Esophagus muscularis mucosa (tissue), 4 donors: ENCODE results near the gene RHBDD1. TPM values are rescaled to one million over a fixed set of nuclear protein-coding genes. Genes with fewer than 3 reads are reported as not detected.
A peak's percentile ranks its signal among the peaks of the same experiment; 100 is the strongest.

Experiments
- DNase-seq: peaks from one replicate; pipeline ENCODE4 v3.0.0-alpha.2; 2017; ENCODE audit errors: extremely low spot score
- H3K27ac ChIP-seq, 4 donors: fragments of 200-600 bp; sonication (generic); replicated peaks in 1 of 4; 1 replicate in 3 of 4; 2 replicates in 1 of 4; pipeline ENCODE4 v1.5.1; 2016 to 2019; ENCODE audit warnings: mild to moderate bottlenecking in 1 of 4
- H3K27me3 ChIP-seq, 4 donors: fragments of 200-600 bp; sonication (generic); one replicate each; pipeline versions ENCODE4 v1.5.1 to v1.6.0; 2016 to 2019
- H3K36me3 ChIP-seq, 4 donors: fragments of 200-600 bp; sonication (generic); one replicate each; pipeline ENCODE4 v1.5.1; 2016 to 2019
- H3K4me1 ChIP-seq, 4 donors: fragments of 200-600 bp; sonication (generic); one replicate each; pipeline ENCODE4 v1.5.1; 2016 to 2019
- H3K4me3 ChIP-seq, 4 donors: fragments of 200-600 bp; sonication (generic); 1 replicate in 2 of 4; 2 replicates in 2 of 4; pipeline ENCODE4 v1.5.1; 2016 to 2019; ENCODE audit warnings: mild to moderate bottlenecking in 4 of 4, moderate library complexity in 1 of 4
- H3K9me3 ChIP-seq, 4 donors: fragments of 200-600 bp; sonication (generic); 1 replicate in 3 of 4; 2 replicates in 1 of 4; pipeline ENCODE4 v1.5.1; 2016 to 2019
- CTCF ChIP-seq, 3 experiments: fragments of 200-600 bp in 2 of 3; fragments of 450-650 bp in 1 of 3; sonication (generic) in 2 of 3; IDR thresholded peaks; one replicate each; pipeline ENCODE4 v1.5.1; 2017 to 2019; ENCODE audit warnings: antibody characterized with exemption in 3 of 3, mild to moderate bottlenecking in 2 of 3, moderate library complexity in 1 of 3
- EP300 ChIP-seq: sonication (generic); formaldehyde crosslinking; IDR thresholded peaks from one replicate; pipeline ENCODE4 v1.6.1; 2017; ENCODE audit warnings: antibody characterized with exemption
- POLR2A ChIP-seq: fragments of 450-650 bp; IDR thresholded peaks from one replicate; pipeline ENCODE4 v1.6.1; 2017; ENCODE audit warnings: antibody characterized with exemption, moderate library complexity, mild to moderate bottlenecking, low read depth
- POLR2AphosphoS5 ChIP-seq, 2 donors: sonication (generic); formaldehyde crosslinking; IDR thresholded peaks; one replicate each; pipeline ENCODE4 v1.6.1; 2017; ENCODE audit warnings: antibody characterized with exemption in 2 of 2
- WGBS: methylation state at CpG from one replicate; pipeline ENCODE4 v1.1.5; 2018; 5-methylcytosine and 5-hydroxymethylcytosine counted together
- intact Hi-C: fragments of 100-400 bp; cut with DNase I; formaldehyde crosslinking; loops from one replicate; pipeline ENCODE4 v1.15.1; 2023
- total RNA-seq, 4 donors: library from RNA; depleted of rRNA; stranded (reverse); fragments of >200 nt; gene quantifications; one replicate each; pipeline versions ENCODE4 v1.1.0 to v1.2.1, GENCODE V29; 2016

The RHBDD1 gene
- total RNA-seq, 4 donors from 2014 or later: 18.3 to 24.9 (median 22.2) TPM

- Histone ChIP-seq H3K9me3 (no peaks in the 10 kb centered on the region), H3K27ac (peak overlapping the region in 1 of 4 donors; percentile 0), H3K4me3 (no peak overlapping the region), H3K4me1 (peaks cover 6 to 15% (median 13%) of the 10 kb centered on the region in 4 donors), H3K27me3 (no peaks in the 10 kb centered on the region), H3K36me3 (no peaks in the 10 kb centered on the region)
- intact Hi-C loops: loop anchor here (2.0 to 10.0 kb wide), 4 partner anchors 149 to 1317 kb away; partner anchors contain the start of gene RHBDD1
- no peak for DNase-seq
- 85% methylated on average over 12 of the region's 12 CpGs for WGBS
- TF ChIP-seq POLR2AphosphoS5 (IDR thresholded peaks at IDR 0.05): no peak
- TF ChIP-seq CTCF (IDR thresholded peaks at IDR 0.05): no peak
- no peak for TF ChIP-seq POLR2A
- TF ChIP-seq EP300: no peak
These were observed 148.3 kb downstream of the RHBDD1 start for GRCh38 chr2:226983895-226984749.

GRCh38 chr2:226984750-226985582 is 149.1 kb downstream of the RHBDD1 start:
- peak overlapping the region in 2 of 4 donors; percentile 0 to 27 for H3K27ac ChIP-seq
- intact Hi-C loops: loop anchor here (2.0 to 10.0 kb wide), 4 partner anchors 150 to 1318 kb away; partner anchors contain the start of gene RHBDD1
- 37% methylated on average over 8 of the region's 8 CpGs for WGBS

GRCh38 chr2:226985583-226985946 is 149.7 kb downstream of the RHBDD1 start:
- Histone ChIP-seq H3K27me3 (no peaks in the 10 kb centered on the region), H3K27ac (no peak overlapping the region), H3K9me3 (no peaks in the 10 kb centered on the region), H3K36me3 (peaks cover 0 to 7% (median 0%) of the 10 kb centered on the region in 4 donors), H3K4me3 (no peak overlapping the region), H3K4me1 (peaks cover 6 to 15% (median 13%) of the 10 kb centered on the region in 4 donors)
- no peak for DNase-seq
- intact Hi-C loops: loop anchor here (2.0 to 10.0 kb wide), 2 partner anchors 151 to 185 kb away; partner anchors contain the start of gene RHBDD1
- WGBS: 37% methylated on average over 5 of the region's 5 CpGs
- TF ChIP-seq POLR2AphosphoS5 (IDR thresholded peaks at IDR 0.05) (no peak), CTCF (IDR thresholded peaks at IDR 0.05) (no peak), POLR2A (no peak)

More at GRCh38 chr2:226984750-226985582, 149.1 kb downstream of the RHBDD1 start:
- no peaks in the 10 kb centered on the region for H3K9me3 ChIP-seq
- peaks cover 0 to under 1% (median 0%) of the 10 kb centered on the region in 4 donors for H3K36me3 ChIP-seq
- DNase-seq: no peak
- H3K4me1 ChIP-seq: peaks cover 6 to 15% (median 13%) of the 10 kb centered on the region in 4 donors
- H3K27me3 ChIP-seq: no peaks in the 10 kb centered on the region
- no peak overlapping the region for H3K4me3 ChIP-seq
- no peak for TF ChIP-seq EP300
- peak; percentile 75 to 78 (median 76) for TF ChIP-seq CTCF (IDR thresholded peaks at IDR 0.05)
- TF ChIP-seq POLR2AphosphoS5 (IDR thresholded peaks at IDR 0.05): peak in 1 of 2 donors; percentile 6

GRCh38 chr2:226991663-226992062 is 155.8 kb downstream of the RHBDD1 start:
- no peak for DNase-seq
- Histone ChIP-seq H3K36me3 (peaks cover 10 to 22% (median 12%) of the 10 kb centered on the region in 4 donors), H3K27me3 (no peaks in the 10 kb centered on the region), H3K27ac (no peak overlapping the region), H3K4me1 (no peaks in the 10 kb centered on the region), H3K4me3 (no peak overlapping the region), H3K9me3 (no peaks in the 10 kb centered on the region)
- 85% methylated on average over 2 of the region's 2 CpGs for WGBS
- TF ChIP-seq POLR2AphosphoS5 (IDR thresholded peaks at IDR 0.05): no peak
- no peak for TF ChIP-seq CTCF (IDR thresholded peaks at IDR 0.05)
- TF ChIP-seq POLR2A: no peak
- no peak for TF ChIP-seq EP300
- intact Hi-C loops: no loop called here
